Measurements from ENCODE around the gene RSPRY1.

DNA sequence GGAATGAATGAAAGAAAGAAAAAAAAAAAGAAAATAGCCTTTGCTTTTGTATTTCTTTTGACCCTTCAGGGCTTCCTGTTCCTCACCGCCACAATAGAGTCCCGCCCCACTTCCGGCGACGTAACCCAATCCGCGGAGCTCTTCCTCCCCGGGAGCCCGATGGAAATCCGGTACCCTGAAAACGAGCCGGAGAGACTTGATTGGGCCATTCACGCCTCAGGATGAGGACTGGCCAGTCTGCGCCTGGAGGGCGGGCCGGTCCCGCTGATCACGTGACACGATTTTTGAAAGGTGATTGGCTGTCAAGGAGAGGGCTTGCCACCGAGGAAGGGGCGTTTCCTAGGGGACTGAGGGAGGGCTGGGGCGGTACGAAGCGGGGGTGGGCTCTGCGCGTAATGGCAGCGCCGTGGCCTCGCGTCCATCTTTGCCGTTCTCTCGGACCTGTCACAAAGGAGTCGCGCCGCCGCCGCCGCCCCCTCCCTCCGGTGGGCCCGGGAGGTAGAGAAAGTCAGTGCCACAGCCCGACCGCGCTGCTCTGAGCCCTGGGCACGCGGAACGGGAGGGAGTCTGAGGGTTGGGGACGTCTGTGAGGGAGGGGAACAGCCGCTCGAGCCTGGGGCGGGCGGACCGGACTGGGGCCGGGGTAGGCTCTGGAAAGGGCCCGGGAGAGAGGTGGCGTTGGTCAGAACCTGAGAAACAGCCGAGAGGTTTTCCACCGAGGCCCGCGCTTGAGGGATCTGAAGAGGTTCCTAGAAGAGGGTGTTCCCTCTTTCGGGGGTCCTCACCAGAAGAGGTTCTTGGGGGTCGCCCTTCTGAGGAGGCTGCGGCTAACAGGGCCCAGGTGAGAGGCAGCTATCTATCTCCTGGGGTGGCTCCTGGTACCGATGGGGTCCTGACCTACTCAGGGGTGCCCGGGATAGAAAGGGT is at the start of gene RSPRY1, which contains the start of gene PSME3IP1:
- TF ChIP-seq POLR2A (IDR thresholded peaks at IDR 0.05) = peak in 1 of 2 donors; percentile 75
- TF ChIP-seq, protein P1, sequence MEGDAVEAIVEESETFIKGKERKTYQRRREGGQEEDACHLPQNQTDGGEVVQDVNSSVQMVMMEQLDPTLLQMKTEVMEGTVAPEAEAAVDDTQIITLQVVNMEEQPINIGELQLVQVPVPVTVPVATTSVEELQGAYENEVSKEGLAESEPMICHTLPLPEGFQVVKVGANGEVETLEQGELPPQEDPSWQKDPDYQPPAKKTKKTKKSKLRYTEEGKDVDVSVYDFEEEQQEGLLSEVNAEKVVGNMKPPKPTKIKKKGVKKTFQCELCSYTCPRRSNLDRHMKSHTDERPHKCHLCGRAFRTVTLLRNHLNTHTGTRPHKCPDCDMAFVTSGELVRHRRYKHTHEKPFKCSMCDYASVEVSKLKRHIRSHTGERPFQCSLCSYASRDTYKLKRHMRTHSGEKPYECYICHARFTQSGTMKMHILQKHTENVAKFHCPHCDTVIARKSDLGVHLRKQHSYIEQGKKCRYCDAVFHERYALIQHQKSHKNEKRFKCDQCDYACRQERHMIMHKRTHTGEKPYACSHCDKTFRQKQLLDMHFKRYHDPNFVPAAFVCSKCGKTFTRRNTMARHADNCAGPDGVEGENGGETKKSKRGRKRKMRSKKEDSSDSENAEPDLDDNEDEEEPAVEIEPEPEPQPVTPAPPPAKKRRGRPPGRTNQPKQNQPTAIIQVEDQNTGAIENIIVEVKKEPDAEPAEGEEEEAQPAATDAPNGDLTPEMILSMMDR (IDR thresholded peaks at IDR 0.05) = no peak
- TF ChIP-seq POLR2AphosphoS5 (IDR thresholded peaks at IDR 0.05; ENCODE audit: insufficient read depth in 1 of 2, low read depth in 1 of 2) = peak; percentile 94
